HL-60 (cell line): ENCODE data around the gene PDGFA.

Source experiments
- GABPA ChIP-seq: IDR thresholded peaks from 2 replicates; pipeline ENCODE4 v1.6.1; 2012; ENCODE audit warnings: low read depth
- TF ChIP-seq, protein P1 (sequence below): IDR thresholded peaks from one replicate; pipeline ENCODE4 v1.5.1; 2011; ENCODE audit warnings: low read length, control low read depth, inconsistent platforms; ENCODE audit not compliant: insufficient read depth

DNA sequence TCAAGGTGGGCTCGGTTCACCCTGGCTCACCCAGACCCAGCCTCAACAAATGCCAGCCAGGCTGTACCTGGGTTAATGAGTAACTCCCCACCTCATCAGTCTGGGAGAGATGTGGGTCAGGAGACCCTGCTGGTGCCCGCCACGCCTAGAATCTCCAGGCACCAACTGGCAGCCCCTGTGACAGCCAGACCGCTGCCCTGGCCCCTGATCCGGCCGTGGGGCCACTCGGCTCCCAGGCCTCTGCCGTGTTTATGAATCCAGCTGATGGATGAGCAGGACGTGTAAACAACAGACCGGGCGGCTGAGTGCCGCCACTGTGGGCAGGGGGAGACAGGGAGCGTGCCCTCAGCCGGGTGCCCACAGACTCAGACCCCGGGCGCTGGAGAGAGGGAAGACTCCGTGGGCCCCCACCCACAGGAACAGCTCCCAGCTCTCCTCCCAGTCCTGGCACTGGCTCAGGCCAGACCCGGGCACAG is 34.0 kb upstream of the PDGFA start:
- TF ChIP-seq, protein P1, sequence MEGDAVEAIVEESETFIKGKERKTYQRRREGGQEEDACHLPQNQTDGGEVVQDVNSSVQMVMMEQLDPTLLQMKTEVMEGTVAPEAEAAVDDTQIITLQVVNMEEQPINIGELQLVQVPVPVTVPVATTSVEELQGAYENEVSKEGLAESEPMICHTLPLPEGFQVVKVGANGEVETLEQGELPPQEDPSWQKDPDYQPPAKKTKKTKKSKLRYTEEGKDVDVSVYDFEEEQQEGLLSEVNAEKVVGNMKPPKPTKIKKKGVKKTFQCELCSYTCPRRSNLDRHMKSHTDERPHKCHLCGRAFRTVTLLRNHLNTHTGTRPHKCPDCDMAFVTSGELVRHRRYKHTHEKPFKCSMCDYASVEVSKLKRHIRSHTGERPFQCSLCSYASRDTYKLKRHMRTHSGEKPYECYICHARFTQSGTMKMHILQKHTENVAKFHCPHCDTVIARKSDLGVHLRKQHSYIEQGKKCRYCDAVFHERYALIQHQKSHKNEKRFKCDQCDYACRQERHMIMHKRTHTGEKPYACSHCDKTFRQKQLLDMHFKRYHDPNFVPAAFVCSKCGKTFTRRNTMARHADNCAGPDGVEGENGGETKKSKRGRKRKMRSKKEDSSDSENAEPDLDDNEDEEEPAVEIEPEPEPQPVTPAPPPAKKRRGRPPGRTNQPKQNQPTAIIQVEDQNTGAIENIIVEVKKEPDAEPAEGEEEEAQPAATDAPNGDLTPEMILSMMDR = no peak
- TF ChIP-seq GABPA = no peak
